ENCODE data around the gene ADGRG1. TPM values are rescaled to one million over a fixed set of nuclear protein-coding genes. Genes with fewer than 3 reads are reported as not detected.

The ADGRG1 gene
- not detected in 2 replicates for total RNA-seq
- polyA plus RNA-seq = 0.15 and 0.21 TPM in 2 replicates

- Histone ChIP-seq H3K27me3 (no peaks in the 10 kb centered on the region), H3K9me3 (ENCODE audit: low read depth) (no peaks in the 10 kb centered on the region), H3K27ac (no peak within 1 kb of the TSS), H3K4me3 (no peak within 1 kb of the TSS), H3K36me3 (no peaks in the 10 kb centered on the region), H3K4me1 (ENCODE audit: low read depth) (peaks cover 5% of the 10 kb centered on the region)
- peak; percentile 18 for TF ChIP-seq CTCF (IDR thresholded peaks at IDR 0.05; ENCODE audit: low read depth, low read length)
- peak; percentile 34 to 97 for DNase-seq (ENCODE audit: low read depth in 1 of 2, low spot score in 1 of 2)
These were observed at the start of gene ADGRG1 for GRCh38 chr16:57628008-57628781. TSS of gene ADGRG1 (plus strand) at chr16:57628630. CDS start at chr16:57650288, 21,658 bp downstream.

GRCh38 chr16:57579361-57579665 lies 49.1 kb upstream of the ADGRG1 start:
- DNase-seq (ENCODE audit: low read depth in 1 of 2, low spot score in 1 of 2) = no peak
- Histone ChIP-seq H3K4me3 (no peak overlapping the region), H3K36me3 (no peaks in the 10 kb centered on the region), H3K27me3 (no peaks in the 10 kb centered on the region), H3K9me3 (ENCODE audit: low read depth) (no peaks in the 10 kb centered on the region), H3K27ac (no peak overlapping the region), H3K4me1 (ENCODE audit: low read depth) (peaks cover 7% of the 10 kb centered on the region)
- TF ChIP-seq CTCF (IDR thresholded peaks at IDR 0.05; ENCODE audit: low read depth, low read length) = no peak

- no peak overlapping the region for H3K4me3 ChIP-seq
- no peaks in the 10 kb centered on the region for H3K4me1 ChIP-seq (ENCODE audit: low read depth)
- no peaks in the 10 kb centered on the region for H3K9me3 ChIP-seq (ENCODE audit: low read depth)
- DNase-seq (ENCODE audit: low read depth in 1 of 2, low spot score in 1 of 2) = no peak
- no peaks in the 10 kb centered on the region for H3K36me3 ChIP-seq
- no peak overlapping the region for H3K27ac ChIP-seq
- H3K27me3 ChIP-seq = peaks cover 7% of the 10 kb centered on the region
- TF ChIP-seq CTCF (IDR thresholded peaks at IDR 0.05; ENCODE audit: low read depth, low read length) = no peak
These were observed 43.3 kb upstream of the ADGRG1 start for GRCh38 chr16:57585051-57585687.

- TF ChIP-seq CTCF (IDR thresholded peaks at IDR 0.05; ENCODE audit: low read depth, low read length) = no peak
These were observed 39.6 kb upstream of the ADGRG1 start for GRCh38 chr16:57588831-57589230.

GRCh38 chr16:57589374-57589773 lies 39.1 kb upstream of the ADGRG1 start:
- no peaks in the 10 kb centered on the region for H3K9me3 ChIP-seq (ENCODE audit: low read depth)

More at GRCh38 chr16:57588831-57589230, 39.6 kb upstream of the ADGRG1 start:
- no peaks in the 10 kb centered on the region for H3K9me3 ChIP-seq (ENCODE audit: low read depth)
- H3K4me3 ChIP-seq = no peak overlapping the region
- H3K36me3 ChIP-seq = no peaks in the 10 kb centered on the region
- no peak overlapping the region for H3K27ac ChIP-seq
- no peaks in the 10 kb centered on the region for H3K4me1 ChIP-seq (ENCODE audit: low read depth)
- H3K27me3 ChIP-seq = peaks cover 7% of the 10 kb centered on the region
- DNase-seq (ENCODE audit: low read depth in 1 of 2, low spot score in 1 of 2) = no peak

More at GRCh38 chr16:57589374-57589773, 39.1 kb upstream of the ADGRG1 start:
- H3K27me3 ChIP-seq = peaks cover 7% of the 10 kb centered on the region
- no peaks in the 10 kb centered on the region for H3K36me3 ChIP-seq
- H3K4me3 ChIP-seq = no peak overlapping the region
- H3K27ac ChIP-seq = no peak overlapping the region
- DNase-seq (ENCODE audit: low read depth in 1 of 2, low spot score in 1 of 2) = no peak
- TF ChIP-seq CTCF (IDR thresholded peaks at IDR 0.05; ENCODE audit: low read depth, low read length) = no peak
- no peaks in the 10 kb centered on the region for H3K4me1 ChIP-seq (ENCODE audit: low read depth)
